A549 treated with CORT108297 at 1 μM for 4 hours (cell line): ENCODE results near the gene SFTPB. TPM values are rescaled to one million over a fixed set of nuclear protein-coding genes. Genes with fewer than 3 reads are reported as not detected.

ENCODE experiments used
- total RNA-seq: library from RNA; stranded (reverse); fragments of 200-300 nt; extraction: Qiagen RNA extraction; gene quantifications from 5 replicates; pipeline ENCODE4 v1.2.3, GENCODE V29; 2022

The SFTPB gene
- 0.10 to 0.24 TPM (median 0.13 TPM) in 5 replicates for total RNA-seq

DNA sequence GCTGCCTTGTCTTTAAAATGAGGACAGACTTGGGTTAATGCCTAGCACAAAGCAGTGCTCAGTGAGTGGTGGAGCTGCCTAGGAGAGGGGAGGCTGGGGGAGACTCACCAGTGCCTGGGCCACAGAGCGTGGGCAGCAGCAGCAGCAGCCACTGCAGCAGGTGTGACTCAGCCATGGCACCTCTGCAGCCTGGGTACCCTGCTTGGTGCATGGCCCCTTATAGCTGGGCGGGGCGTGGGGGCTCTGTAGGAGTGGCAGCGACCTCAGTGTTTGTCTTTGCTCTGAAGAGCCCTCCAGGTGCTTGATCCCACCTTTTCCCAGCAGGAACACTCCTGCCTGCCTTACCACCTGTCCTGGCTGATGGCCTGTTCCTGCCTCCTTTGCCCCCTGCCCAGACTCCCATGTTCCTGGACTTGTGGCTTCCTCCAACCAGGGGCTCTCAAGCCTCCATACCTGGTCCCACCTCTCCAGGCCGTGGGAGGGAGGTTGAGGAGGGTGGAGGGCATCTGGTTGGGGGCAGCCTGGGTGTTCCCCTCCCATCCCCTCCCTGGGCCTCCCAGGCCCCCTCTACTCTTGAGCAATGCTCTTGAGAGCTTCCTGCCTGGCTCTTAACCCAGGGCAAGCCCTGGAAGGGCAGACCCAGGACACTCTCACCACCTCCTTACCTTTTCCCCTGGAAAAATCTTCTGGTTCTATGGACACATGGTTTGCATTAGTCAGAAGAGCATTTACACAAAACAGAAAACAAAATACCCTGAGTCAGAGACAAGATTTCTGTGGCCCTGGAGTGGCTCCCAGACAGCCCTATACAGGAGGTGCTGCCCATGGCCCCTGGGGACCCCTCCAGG, at the start of gene SFTPB:
Gene SFTPB, minus strand, starts transcription at position 191 of the 848 bp plus-strand sequence. Its CDS starts 16 bp downstream, at position 175.

DNA sequence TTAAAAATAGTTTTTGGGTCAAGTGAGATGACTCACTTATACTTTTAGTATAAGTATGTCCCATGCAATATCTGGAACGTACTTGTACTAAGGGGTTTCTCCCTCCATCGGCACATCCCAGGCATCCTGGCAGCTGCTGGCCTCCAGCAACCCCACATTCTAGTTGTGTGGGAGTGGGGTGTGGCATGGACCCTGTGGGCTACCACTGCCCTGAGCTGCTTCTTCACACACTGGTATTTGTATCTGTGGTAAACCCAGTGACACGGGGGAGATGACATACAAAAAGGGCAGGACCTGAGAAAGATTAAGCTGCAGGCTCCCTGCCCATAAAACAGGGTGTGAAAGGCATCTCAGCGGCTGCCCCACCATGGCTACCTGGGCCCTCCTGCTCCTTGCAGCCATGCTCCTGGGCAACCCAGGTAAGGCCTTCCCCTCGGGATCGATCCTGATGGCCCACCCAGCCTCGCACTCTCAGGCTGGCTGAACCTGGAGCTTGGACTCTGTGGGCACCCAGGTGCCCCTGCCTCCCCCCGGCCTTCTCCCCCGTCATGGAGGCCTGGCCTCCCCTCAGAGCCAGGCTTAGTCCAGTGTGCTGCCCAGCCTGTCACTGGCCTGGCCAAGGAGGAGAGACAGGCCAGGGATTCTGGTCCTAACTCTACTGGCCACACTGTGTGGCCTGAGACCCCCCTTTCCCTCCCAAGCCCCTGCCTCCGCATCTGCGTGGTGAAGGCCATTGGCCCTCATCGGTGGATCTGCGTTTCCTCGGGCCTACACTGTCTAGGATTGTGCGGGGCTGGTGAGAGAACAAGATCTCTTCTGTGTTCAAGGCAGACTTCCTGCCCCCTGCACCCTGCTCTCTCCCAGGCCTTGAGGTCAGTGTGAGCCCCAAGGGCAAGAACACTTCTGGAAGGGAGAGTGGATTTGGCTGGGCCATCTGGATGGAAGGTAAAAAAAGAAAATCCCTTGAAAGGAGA, 26.3 kb upstream of the SFTPB start, which contains the start of gene GNLY:
Gene GNLY, plus strand, starts transcription at position 307 of the 974 bp plus-strand sequence. Its CDS starts 61 bp downstream, at position 368.

DNA sequence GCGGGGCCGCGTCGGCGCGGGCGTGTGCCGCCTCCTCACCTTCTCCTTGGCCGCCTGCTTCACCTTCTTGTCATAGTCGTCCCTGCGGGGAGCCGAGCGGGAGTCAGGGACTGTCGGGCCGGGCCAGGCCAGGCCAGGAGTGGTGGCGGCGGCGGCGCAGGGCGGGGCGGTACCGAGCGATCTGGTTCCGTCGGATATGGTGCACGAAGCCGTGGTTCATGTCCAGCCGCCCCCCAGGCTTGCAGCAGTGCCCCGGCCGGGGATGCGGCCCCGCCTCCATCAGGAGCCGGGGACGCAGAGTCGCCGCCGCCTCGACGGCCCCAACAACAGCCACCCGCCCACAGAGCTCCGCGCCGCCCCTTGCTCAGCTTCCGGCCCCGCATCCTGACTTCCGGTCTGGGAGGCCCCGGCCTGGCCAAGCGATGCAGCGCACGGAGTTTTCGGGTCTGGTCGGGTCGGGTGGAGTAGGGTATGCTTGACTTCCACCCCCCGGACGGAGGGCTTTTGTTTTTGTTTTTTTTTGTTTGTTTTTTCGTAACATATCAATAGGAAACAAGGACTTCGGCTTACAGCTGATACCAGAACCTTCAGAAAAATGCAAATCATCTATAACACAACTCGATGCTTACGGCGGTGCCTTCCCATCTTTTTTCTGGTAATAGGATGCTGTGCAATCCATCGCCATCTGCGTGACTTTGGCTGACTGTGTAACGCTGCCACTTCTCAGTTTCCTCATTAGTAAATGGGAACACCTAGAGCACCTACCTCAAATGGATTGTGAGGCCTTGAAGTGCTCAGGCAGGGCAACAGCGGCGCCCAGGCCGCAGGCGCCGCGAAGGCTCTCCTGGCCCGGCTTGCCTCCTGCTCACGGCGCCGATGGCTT, 56.1 kb downstream of the SFTPB start, which contains the start of gene C2orf68:
Gene C2orf68, minus strand, starts transcription at position 362 of the 883 bp plus-strand sequence. Its CDS starts 82 bp downstream, at position 280.

Other genes with a start within 250 kb of the SFTPB start
- 0.50 to 1.1 TPM (median 0.87 TPM) in 5 replicates for gene SH2D6, start 249.5 kb downstream of the SFTPB start, total RNA-seq
- gene MAT2A, start 129.0 kb downstream of the SFTPB start, total RNA-seq: 461 to 486 TPM (median 479 TPM) in 5 replicates
- gene GGCX, start 106.7 kb downstream of the SFTPB start, total RNA-seq: 36.1 to 46.7 TPM (median 44.7 TPM) in 5 replicates
- gene VAMP8, start 90.6 kb downstream of the SFTPB start, total RNA-seq: 15.2 to 18.7 TPM (median 16.4 TPM) in 5 replicates
- gene VAMP5, start 83.8 kb downstream of the SFTPB start, total RNA-seq: 0.24 to 0.55 TPM in 2 of 5 replicates, not detected in the others
- gene RNF181, start 72.5 kb downstream of the SFTPB start, total RNA-seq: 186 to 198 TPM (median 192 TPM) in 5 replicates
- gene TMEM150A, start 65.5 kb downstream of the SFTPB start, total RNA-seq: 10.8 to 14.2 TPM (median 13.8 TPM) in 5 replicates
- gene C2orf68, start 56.1 kb downstream of the SFTPB start, total RNA-seq: 20.2 to 29.3 TPM (median 28.1 TPM) in 5 replicates
- 66.6 to 75.7 TPM (median 70.2 TPM) in 5 replicates for gene USP39, start 52.0 kb downstream of the SFTPB start, total RNA-seq
- gene GNLY, start 26.2 kb upstream of the SFTPB start, total RNA-seq: 0.08 TPM in 1 of 5 replicates, not detected in the others
- gene ATOH8, start 85.8 kb upstream of the SFTPB start, total RNA-seq: 5.3 to 10.6 TPM (median 8.1 TPM) in 5 replicates
- 33.7 to 45.8 TPM (median 38.9 TPM) in 5 replicates for gene ST3GAL5, start 220.8 kb upstream of the SFTPB start, total RNA-seq